NCI-H526 (cell line): ENCODE measurements around the gene TTC9B.

ENCODE experiments used
- DNase-seq, 2 experiments: peaks; one replicate each; lab custom pipeline; 2025; lab: John Stamatoyannopoulos, UW

Gene TTC9B

DNA sequence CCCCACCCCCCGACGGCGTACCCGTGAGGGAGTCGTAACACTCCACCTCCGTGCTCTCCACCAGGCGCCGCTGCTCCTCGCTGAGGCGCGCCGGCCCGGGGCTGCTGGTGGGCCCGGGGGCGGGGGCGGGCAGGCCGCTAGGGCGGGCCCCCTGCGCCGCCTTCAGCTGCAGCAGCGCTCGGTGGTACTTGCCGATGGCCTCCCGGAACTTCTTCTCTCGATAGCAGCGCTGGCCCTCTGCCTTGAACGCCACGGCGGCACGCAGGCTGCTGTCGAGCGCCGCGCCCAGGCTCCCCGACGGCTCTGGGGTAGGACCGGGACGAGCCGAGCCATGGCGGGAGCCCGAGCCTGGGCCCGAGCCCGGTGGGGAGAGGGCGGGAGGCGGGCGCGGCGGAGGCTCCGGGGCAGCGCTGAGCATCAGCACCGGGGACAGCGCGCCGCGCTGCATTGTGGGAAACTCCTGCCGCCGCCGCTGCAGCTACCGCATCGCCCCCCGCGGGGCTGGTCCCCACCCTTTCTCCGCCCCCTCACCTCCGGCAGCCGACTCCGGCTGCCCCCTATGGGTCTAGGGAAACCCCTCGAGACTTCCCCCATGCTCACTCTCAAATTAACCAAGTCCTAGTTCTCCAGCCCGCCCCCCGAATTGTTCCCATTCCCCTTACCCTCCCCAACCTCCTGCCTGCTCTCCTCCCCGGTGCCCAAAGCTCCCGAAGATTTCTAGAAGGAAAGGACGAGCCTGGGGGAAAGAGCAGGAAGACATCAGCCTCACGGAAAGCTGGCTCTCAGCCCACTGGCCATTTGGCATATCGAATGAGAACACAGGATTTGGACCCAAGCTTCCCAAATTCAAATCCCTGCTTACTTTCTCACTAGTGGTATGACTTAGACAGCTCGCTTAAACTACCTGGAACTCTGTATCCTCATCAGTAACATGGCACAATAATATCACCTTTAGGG is at the start of gene TTC9B:
Gene TTC9B (minus strand): TSS at position 451 of the 957 bp plus-strand sequence. CDS start 3 bp downstream, at position 448.
- DNase-seq = peak in 1 of 2 experiments; percentile 43

DNA sequence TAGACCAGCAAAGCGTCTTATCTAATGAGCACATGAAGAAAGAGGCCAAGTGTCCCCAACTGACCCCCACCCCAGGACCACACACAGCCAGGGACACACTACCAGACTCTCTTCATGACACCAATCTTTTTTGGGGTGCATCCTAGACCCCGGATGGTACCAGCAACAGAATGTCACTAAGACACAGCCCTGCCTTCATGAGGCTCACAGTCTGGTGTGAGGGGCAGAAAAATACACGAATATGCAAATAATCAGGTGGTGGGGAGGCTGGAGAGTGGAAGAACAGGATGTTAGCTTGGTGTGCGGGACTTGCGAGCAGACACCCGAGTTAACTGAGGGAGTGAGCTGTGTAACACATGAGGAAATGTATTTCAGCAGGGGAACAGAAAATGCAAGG is 49.4 kb upstream of the TTC9B start:
- peak; percentile 11 to 33 for DNase-seq

DNA sequence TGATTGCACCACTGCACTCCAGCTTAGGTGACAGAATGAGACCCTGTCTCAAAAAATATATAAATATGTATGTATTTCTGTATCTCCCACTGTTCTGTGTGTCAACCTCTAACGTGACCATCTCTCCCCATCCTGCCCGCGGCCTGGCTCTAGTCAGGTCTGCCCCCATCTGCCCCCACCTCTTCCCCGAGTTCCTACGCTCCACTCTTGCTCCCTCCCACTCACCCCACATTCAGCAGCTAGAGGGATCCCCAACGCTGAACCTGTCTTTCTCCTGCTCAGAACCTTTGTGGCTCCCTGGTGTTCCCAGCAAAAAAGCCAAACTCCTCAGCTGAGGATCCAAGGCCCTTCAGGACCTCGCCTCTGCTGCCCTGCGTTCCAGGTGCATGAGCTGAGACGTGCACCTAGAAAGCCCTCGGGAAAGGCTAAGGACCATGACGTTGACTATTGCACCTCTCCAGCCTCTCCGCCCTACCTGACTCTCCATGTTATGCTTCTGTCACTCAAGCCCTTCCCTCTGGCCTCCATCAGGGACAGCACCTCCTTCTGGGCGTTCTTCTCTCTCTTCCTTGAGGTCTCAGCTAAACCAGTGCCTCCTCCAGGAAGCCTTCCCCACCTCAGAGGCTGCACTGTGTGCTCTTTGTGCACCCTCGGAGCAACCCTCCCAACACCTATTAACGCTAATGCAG is 48.9 kb upstream of the TTC9B start:
- no peak for DNase-seq

GRCh38 chr19:40266119-40266518 is 47.9 kb upstream of the TTC9B start:
- no peak for DNase-seq

DNA sequence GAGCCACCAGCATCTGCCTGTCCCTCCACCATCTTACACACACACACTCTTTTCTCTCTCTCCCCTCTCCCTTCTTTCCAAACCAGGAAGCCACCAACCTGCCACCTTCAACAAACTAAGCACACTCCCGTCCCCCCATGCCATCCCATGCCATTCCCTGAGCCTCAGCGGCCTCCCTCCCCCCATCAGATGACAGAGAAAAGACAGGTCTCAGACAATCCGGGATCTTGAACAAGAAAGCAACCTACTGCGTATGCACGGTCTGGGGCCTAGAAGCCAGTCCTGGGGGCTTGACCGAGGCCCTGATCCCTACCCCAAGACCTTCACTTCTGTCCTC is 47.5 kb upstream of the TTC9B start:
- no peak for DNase-seq

GRCh38 chr19:40265055-40265762 is 47.0 kb upstream of the TTC9B start:
- no peak for DNase-seq

GRCh38 chr19:40264314-40265054 is 46.3 kb upstream of the TTC9B start:
- no peak for DNase-seq

- DNase-seq = no peak
Observed at GRCh38 chr19:40263440-40264313, 45.5 kb upstream of the TTC9B start.

- DNase-seq = no peak
Observed at GRCh38 chr19:40262422-40262821, 44.2 kb upstream of the TTC9B start.

DNA sequence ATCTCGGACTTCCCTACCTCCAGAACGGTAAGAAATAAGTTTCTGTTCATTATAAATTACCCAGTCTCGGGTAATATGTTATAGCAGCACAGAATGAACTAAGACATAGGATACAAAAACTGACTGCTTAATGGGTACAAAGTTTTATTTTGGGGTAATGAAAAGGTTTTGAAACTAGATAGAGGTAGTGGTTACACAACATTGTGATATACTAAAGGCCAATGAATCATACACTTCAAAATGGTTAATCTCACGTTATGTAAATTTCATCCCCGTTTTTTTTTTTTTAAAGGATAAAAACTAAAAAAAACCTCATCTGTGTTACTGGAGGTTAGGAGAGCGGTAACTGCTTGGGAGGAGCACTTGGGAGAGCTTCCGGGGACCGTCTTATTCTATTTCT is 43.4 kb upstream of the TTC9B start:
- DNase-seq = no peak

DNA sequence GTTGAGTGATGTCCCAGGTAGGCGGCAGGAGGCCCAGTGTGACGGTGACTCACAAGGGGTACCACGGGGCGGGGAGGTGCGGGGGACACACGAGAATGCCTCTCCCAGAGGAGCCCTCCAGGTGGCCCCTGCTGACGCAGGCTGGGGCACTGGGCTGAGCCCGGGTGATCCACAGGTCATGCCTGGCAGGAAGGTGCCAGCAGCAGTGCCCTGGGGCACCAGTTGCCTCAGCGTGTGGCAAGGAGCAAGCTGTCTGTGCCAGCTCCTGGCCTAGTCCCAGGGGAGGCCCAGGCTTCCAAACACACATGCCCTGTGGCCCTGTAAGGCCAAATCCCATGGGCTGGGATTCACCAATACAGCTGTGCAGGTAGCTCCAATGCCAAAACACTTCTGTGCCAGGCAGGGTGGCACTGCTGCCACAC is 38.9 kb upstream of the TTC9B start:
- DNase-seq = no peak

GRCh38 chr19:40256512-40256911 is 38.3 kb upstream of the TTC9B start:
- no peak for DNase-seq

DNA sequence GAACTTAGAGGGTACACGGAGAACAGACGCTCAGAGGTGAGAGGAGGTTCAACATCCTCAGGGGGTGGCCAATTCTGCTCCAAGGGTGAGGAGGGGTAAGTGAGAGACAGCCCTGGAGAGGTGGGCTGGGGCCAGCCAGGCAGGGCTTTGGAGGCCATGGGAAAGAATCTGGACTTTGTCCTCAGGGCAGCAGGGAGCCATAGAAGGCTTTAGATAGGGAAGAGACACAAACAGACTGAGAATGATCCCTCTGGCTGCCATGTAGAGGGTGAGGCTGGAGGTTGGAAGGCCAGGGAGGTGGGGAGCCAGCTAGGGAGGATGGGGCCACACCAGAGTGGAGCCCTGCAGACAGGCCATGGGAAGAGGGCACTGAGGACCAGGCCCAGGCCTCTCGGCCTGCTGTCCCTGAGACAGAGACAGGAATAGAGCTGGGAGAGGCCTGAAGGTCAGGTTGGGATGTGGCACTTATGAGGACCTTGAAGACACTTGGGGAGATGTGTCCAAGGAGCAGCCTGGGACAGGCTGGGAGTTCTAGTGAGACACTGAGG is 37.5 kb upstream of the TTC9B start:
- DNase-seq = no peak

DNA sequence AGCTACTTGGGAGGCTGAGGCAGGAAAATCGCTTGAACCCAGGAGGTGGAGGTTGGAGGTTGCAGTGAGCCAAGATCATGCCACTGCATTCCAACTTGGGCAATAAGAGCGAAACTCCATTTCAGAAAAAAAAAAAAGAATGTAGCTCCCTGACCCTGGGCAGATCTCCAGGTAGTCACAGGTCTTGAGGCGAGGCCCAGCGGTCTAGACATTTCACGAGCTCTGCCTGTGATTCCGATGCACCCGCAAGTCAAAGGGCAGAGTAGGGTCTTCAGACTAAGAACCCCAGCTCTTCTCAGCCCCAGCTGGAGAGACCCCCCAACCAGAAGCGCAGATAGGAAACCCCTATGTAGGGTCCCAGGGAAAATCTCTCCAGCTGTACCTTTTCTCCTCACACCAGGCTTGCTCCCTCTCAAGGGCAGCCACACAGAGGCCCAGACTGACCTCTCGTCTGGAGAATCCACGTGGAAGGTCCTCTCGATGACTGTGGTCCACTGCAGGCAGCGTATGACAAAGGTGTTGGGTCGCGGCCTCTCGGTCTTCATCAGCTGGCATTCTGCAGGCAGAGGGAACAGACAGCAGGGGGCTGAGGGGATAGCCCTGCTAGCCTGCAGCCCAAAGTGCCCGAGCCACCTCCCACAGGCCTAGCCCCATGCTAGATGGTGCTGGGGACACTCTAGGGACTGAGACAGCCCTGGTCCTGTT is 36.7 kb upstream of the TTC9B start:
- no peak for DNase-seq

GRCh38 chr19:40253611-40254092 is 35.5 kb upstream of the TTC9B start:
- DNase-seq = peak; percentile 38 to 40

- no peak for DNase-seq
Observed at GRCh38 chr19:40252395-40252794, 34.2 kb upstream of the TTC9B start.

DNA sequence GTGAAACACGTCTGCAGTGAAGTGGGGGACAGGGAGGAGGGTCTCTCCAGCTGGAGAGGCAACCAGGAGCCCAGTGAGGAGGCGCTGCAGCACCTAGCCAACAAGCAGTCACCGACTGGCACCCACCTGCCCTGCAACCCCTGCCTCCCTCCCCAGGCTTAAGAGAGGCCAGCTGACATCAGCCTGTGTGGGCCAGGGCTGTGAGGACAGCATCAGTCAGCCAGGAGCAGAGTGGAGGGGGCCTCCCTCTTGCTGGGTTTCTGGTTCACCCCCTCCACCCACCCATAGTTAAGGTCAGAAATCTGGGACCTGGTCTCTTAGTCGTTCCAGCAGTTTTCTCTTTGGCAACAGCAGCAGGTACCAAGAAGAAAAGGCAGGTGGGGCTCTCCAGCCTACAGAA is 33.8 kb upstream of the TTC9B start:
- no peak for DNase-seq

- DNase-seq = no peak
Observed at GRCh38 chr19:40251244-40251643, 33.1 kb upstream of the TTC9B start.

DNA sequence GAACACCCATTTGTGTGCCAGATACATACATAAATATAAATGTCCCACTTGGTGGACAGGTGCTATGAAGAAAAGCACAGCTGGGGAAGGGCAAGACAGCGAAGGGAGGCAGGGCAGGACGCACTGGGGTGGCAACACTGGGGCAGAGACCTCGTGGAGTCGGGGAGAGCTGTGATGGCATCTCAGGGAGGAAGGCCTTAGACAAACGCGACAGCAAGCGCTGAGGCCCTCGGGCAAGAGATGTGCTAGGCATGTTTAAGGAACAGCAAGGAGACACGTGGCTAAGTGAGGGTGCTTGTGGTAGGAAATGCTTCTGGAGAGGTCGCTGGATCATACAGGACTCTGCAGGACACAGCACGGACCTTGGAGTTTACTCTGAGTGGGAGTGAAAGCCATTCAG is 31.6 kb upstream of the TTC9B start:
- DNase-seq = no peak

- DNase-seq = no peak
Observed at GRCh38 chr19:40249201-40249600, 31.0 kb upstream of the TTC9B start.
